HepG2 (cell line): ENCODE measurements around the gene SSBP2. TPM values are rescaled to one million over a fixed set of nuclear protein-coding genes. Genes with fewer than 3 reads are reported as not detected.

Experiments used
- ATAC-seq: fragments of 200-7000 bp; cut with Tn5 transposase; 3 replicates; pipeline ENCODE4 v1.9.1; 2020; ENCODE audit warnings: mild to moderate bottlenecking, moderate library complexity
- BruUV-seq: library from RNA; stranded (reverse); fragments of 400-500 nt; replicated peaks from 2 replicates; lab custom pipeline; 2021; lab: Mats Ljungman, UMichigan
- CTCF ChIA-PET: fragments of 300-600 bp; formaldehyde crosslinking; extraction: SDS; loops from one replicate; lab custom pipeline; 2021; ENCODE audit warnings: low total read pairs, inconsistent platforms, low intra/inter-chr PET ratio; lab: Yijun Ruan, JAX
- POLR2A ChIA-PET: fragments of 350-600 bp; sonication (Branson Sonifier 250); formaldehyde crosslinking; loops from one replicate; lab custom pipeline; 2020; ENCODE audit warnings: antibody characterized with exemption, inconsistent platforms; lab: Yijun Ruan, JAX
- DNase-seq: peaks from one replicate; pipeline ENCODE4 v3.0.0-alpha.2; 2015; ENCODE audit warnings: low spot score
- FAIRE-seq: peaks from 3 replicates; lab custom pipeline; 2011; peaks lifted over from hg19 to GRCh38; lab: Jason Lieb, UNC
- H2AFZ ChIP-seq: one replicate; pipeline ENCODE4 v1.6.1; 2011; ENCODE audit warnings: low read length, inconsistent platforms
- H3K27ac ChIP-seq: fragments of 300-600 bp; 3 replicates; pipeline ENCODE4 v1.8.0; 2011; ENCODE audit warnings: mixed run types, mild to moderate bottlenecking, mixed read lengths, low read length, inconsistent platforms; ENCODE audit not compliant: insufficient read depth; ENCODE audit errors: extremely low read length
- H3K27me3 ChIP-seq, 2 experiments: fragments of 200-600 bp in 1 of 2; 2 replicates in 1 of 2; 3 replicates in 1 of 2; pipeline versions ENCODE4 v1.6.0 to v1.8.0; 2011; ENCODE audit warnings: low read length in 2 of 2, mild to moderate bottlenecking in 2 of 2, moderate library complexity in 2 of 2, inconsistent platforms in 1 of 2; ENCODE audit not compliant: insufficient read depth in 2 of 2, control insufficient read depth in 1 of 2
- H3K36me3 ChIP-seq, 2 experiments: fragments of 200-600 bp in 1 of 2; replicated peaks in 1 of 2; 2 replicates in 1 of 2; 3 replicates in 1 of 2; pipeline versions ENCODE4 v1.5.1 to v1.8.0; 2011; ENCODE audit warnings: low read length in 2 of 2, inconsistent platforms in 1 of 2; ENCODE audit not compliant: insufficient read depth in 2 of 2, control insufficient read depth in 1 of 2
- H3K4me1 ChIP-seq: 2 replicates; pipeline ENCODE4 v1.5.1; 2012; ENCODE audit warnings: low read length, inconsistent platforms; ENCODE audit not compliant: insufficient read depth
- H3K4me2 ChIP-seq: 2 replicates; pipeline ENCODE4 v1.6.0; 2011; ENCODE audit warnings: low read depth, low read length, inconsistent platforms
- H3K4me3 ChIP-seq, 3 experiments: fragments of 200-600 bp in 1 of 3; sonication (generic), shearing (Covaris generic) in 1 of 3; replicated peaks in 1 of 3; 2 replicates each; pipeline ENCODE4 v1.5.1; 2011 to 2016; ENCODE audit warnings: low read length in 3 of 3, inconsistent platforms in 2 of 3, low read depth in 2 of 3, mild to moderate bottlenecking in 2 of 3, control low read depth in 1 of 3, mixed read lengths in 1 of 3; ENCODE audit not compliant: insufficient read depth in 1 of 3
- H3K79me2 ChIP-seq: one replicate; pipeline ENCODE4 v1.6.1; 2011; ENCODE audit warnings: low read length, inconsistent platforms; ENCODE audit not compliant: insufficient read depth
- H3K9ac ChIP-seq: 2 replicates; pipeline ENCODE4 v1.6.0; 2011; ENCODE audit warnings: mild to moderate bottlenecking, low read depth, low read length, inconsistent platforms; ENCODE audit not compliant: insufficient read depth
- H3K9me3 ChIP-seq: 2 replicates; pipeline ENCODE4 v1.5.1; 2012; ENCODE audit warnings: mild to moderate bottlenecking, low read length
- H4K20me1 ChIP-seq: 2 replicates; pipeline ENCODE4 v1.6.0; 2011; ENCODE audit warnings: inconsistent platforms, mild to moderate bottlenecking, low read length, moderate library complexity; ENCODE audit not compliant: insufficient read depth
- ETV6 ChIP-seq: sonication (generic); formaldehyde crosslinking; conservative IDR thresholded peaks from 2 replicates; pipeline ENCODE4 v1.4.0; 2020; ENCODE audit warnings: missing genetic modification reagents
- GATA4 ChIP-seq: sonication (generic); IDR thresholded peaks from 2 replicates; pipeline ENCODE4 v1.6.1; 2016; ENCODE audit warnings: antibody characterized with exemption, low read depth, borderline replicate concordance
- SOX5 ChIP-seq: IDR thresholded peaks from 2 replicates; pipeline ENCODE4 v1.6.1; 2016; ENCODE audit warnings: borderline replicate concordance
- SPEN ChIP-seq: sonication (generic); formaldehyde crosslinking; IDR thresholded peaks from 2 replicates; pipeline ENCODE4 v1.5.1; 2020; ENCODE audit warnings: low read depth, mild to moderate bottlenecking, missing genetic modification reagents
- TARDBP ChIP-seq: sonication (generic); formaldehyde crosslinking; IDR thresholded peaks from 2 replicates; pipeline ENCODE4 v1.8.0; 2022; ENCODE audit warnings: mild to moderate bottlenecking, missing genetic modification reagents
- TEAD2 ChIP-seq: sonication (generic); formaldehyde crosslinking; IDR thresholded peaks from 2 replicates; pipeline ENCODE4 v1.9.0; 2021; ENCODE audit warnings: missing genetic modification reagents
- TSC22D2 ChIP-seq: sonication (generic); formaldehyde crosslinking; IDR thresholded peaks from 2 replicates; pipeline ENCODE4 v1.5.1; 2020; ENCODE audit warnings: missing genetic modification reagents, mild to moderate bottlenecking, borderline replicate concordance
- ZNF20 ChIP-seq: sonication (generic); formaldehyde crosslinking; IDR thresholded peaks from 2 replicates; pipeline ENCODE4 v1.4.0; 2020; ENCODE audit warnings: mild to moderate bottlenecking, moderate library complexity, missing genetic modification reagents
- ZNF382 ChIP-seq: sonication (generic); formaldehyde crosslinking; IDR thresholded peaks from 2 replicates; pipeline ENCODE4 v1.5.0; 2020; ENCODE audit warnings: missing genetic modification reagents, mild to moderate bottlenecking, borderline replicate concordance
- ZNF451 ChIP-seq: sonication (generic); formaldehyde crosslinking; IDR thresholded peaks from 2 replicates; pipeline ENCODE4 v1.5.0; 2020; ENCODE audit warnings: mild to moderate bottlenecking, missing genetic modification reagents
- WGBS: methylation state at CpG from one replicate; pipeline ENCODE4 v1.1.6; 2017; ENCODE audit warnings: low lambda C conversion rate; 5-methylcytosine and 5-hydroxymethylcytosine counted together
- in situ Hi-C: cut with HindIII; loops from 2 replicates; pipeline ENCODE4 v1.10.0; 2017; ENCODE audit warnings: low pct_unique_long_range_greater_than_20kb; ENCODE audit not compliant: extremely low pct_ligation_motif_present
- intact Hi-C: fragments of 100-400 bp; cut with micrococcal nuclease; formaldehyde crosslinking; loops from one replicate; pipeline ENCODE4 v1.10.0; 2022; ENCODE audit not compliant: unreplicated experiment
- polyA plus RNA-seq, 8 experiments: library from polyadenylated mRNA; depleted of rRNA in 3 of 8; stranded (reverse) in 7 of 8; unstranded in 1 of 8; fragments of >200 nt; fragmentation: Illumina TruSeq in 4 of 8; extraction: Trizol in 4 of 8; gene quantifications; 2 replicates each; pipeline versions ENCODE4 v1.2.1 to v1.2.3, GENCODE V29; 2011 to 2016; ENCODE audit warnings: low read depth in 4 of 8, missing spikeins in 1 of 8, mixed read lengths in 1 of 8; ENCODE audit not compliant: insufficient read depth in 1 of 8
- total RNA-seq, 5 experiments: library from RNA; depleted of rRNA; stranded (reverse); fragments of >200 nt; fragmentation: Illumina TruSeq; extraction: Trizol; gene quantifications; 2 replicates each; pipeline ENCODE4 v1.2.3, GENCODE V29; 2016; ENCODE audit warnings: low read depth in 1 of 5

Gene SSBP2
- total and polyA plus RNA-seq, 2 of the 13 experiments (the other 11 are each of a cell fraction or from before 2014, with no cell fraction given): 0.16 TPM; not detected in 1

- Histone ChIP-seq H3K27me3 (no peaks in the 10 kb centered on the region), H3K4me1 (no peaks in the 10 kb centered on the region), H3K9ac (no peak overlapping the region), H3K9me3 (no peaks in the 10 kb centered on the region), H3K36me3 (no peaks in the 10 kb centered on the region), H2AFZ (no peak overlapping the region), H3K27ac (no peak overlapping the region), H3K4me2 (no peak overlapping the region), H4K20me1 (no peaks in the 10 kb centered on the region)
- ChIA-PET POLR2A (no interaction called here), CTCF (no interaction called here)
- no TSS peak for BruUV-seq
- 33% methylated on average over 4 of the region's 4 CpGs for WGBS
- FAIRE-seq: no peak
- no peak for ATAC-seq
- no peak for DNase-seq
- intact Hi-C loops: loop anchor here (2.0 kb wide), 1 partner anchor 73 kb away; no protein-coding TSS in a partner anchor
- in situ Hi-C loops: no loop called here
- TF ChIP-seq TSC22D2 (CRISPR knock-in tag): no peak
- no peak for TF ChIP-seq ZNF20 (CRISPR knock-in tag)
- TF ChIP-seq TARDBP (CRISPR knock-in tag): no peak
- no peak for TF ChIP-seq TEAD2 (CRISPR knock-in tag)
- no peak for TF ChIP-seq GATA4
- no peak for TF ChIP-seq SPEN (CRISPR knock-in tag)
- TF ChIP-seq ETV6 (CRISPR knock-in tag): no peak
- no peak for TF ChIP-seq SOX5 (CRISPR knock-in tag)
- TF ChIP-seq ZNF451 (CRISPR knock-in tag): no peak
- TF ChIP-seq ZNF382 (CRISPR knock-in tag): no peak
- TF ChIP-seq, all 625 proteins: peak for 0
- H3K79me2 ChIP-seq: no peaks in the 10 kb centered on the region
- H3K4me3 ChIP-seq: no peak overlapping the region
Observed at GRCh38 chr5:81763294-81763928, 12.5 kb upstream of the SSBP2 start.
